Activated naive CD8-positive, alpha-beta T cell treated with anti-CD3 and anti-CD28 coated beads, Interleukin-2, amount 50 U/mL, for 16 hours (primary cell): ENCODE data around the gene UNC13B.
"Not testable (repeated sequence)": the region's sequence is repeated elsewhere in the genome, so short reads cannot be mapped to it uniquely, and the experiment has no call there.

Experiments used
- DNase-seq: peaks from one replicate; pipeline ENCODE4 v3.0.0-alpha.2; 2020; ENCODE audit warnings: low read depth, low spot score

The UNC13B gene

GRCh38 chr9:35163413-35163812 lies 1.6 kb downstream of the UNC13B start:
- DNase-seq = no peak

- DNase-seq = no peak
These were observed 2.9 kb downstream of the UNC13B start for GRCh38 chr9:35164711-35165110.

- DNase-seq = not testable (repeated sequence)
These were observed 5.6 kb downstream of the UNC13B start for GRCh38 chr9:35167429-35167828.

- no peak for DNase-seq
These were observed 7.2 kb downstream of the UNC13B start for GRCh38 chr9:35168963-35169362.

GRCh38 chr9:35172878-35173277 lies 11.1 kb downstream of the UNC13B start:
- no peak for DNase-seq

- no peak for DNase-seq
These were observed 15.7 kb downstream of the UNC13B start for GRCh38 chr9:35177520-35177919.

GRCh38 chr9:35179347-35180280 lies 17.8 kb downstream of the UNC13B start:
- no peak for DNase-seq

GRCh38 chr9:35180801-35181200 lies 19.0 kb downstream of the UNC13B start:
- DNase-seq = no peak

- DNase-seq = not testable (repeated sequence)
These were observed 20.6 kb downstream of the UNC13B start for GRCh38 chr9:35182401-35182800.

- not testable (repeated sequence) for DNase-seq
These were observed 21.4 kb downstream of the UNC13B start for GRCh38 chr9:35182996-35183754.

GRCh38 chr9:35183755-35184480 lies 22.1 kb downstream of the UNC13B start:
- not testable (repeated sequence) for DNase-seq

- DNase-seq = no peak
These were observed 24.7 kb downstream of the UNC13B start for GRCh38 chr9:35186524-35186923.

GRCh38 chr9:35190203-35190602 lies 28.4 kb downstream of the UNC13B start:
- no peak for DNase-seq

GRCh38 chr9:35191105-35191504 lies 29.3 kb downstream of the UNC13B start:
- DNase-seq = no peak

GRCh38 chr9:35193762-35194161 lies 32.0 kb downstream of the UNC13B start:
- DNase-seq = no peak

- DNase-seq = no peak
These were observed 33.9 kb downstream of the UNC13B start for GRCh38 chr9:35195683-35196082.

GRCh38 chr9:35198191-35198590 lies 36.4 kb downstream of the UNC13B start:
- DNase-seq = no peak

GRCh38 chr9:35203528-35203927 lies 41.7 kb downstream of the UNC13B start:
- DNase-seq = no peak

GRCh38 chr9:35205340-35205739 lies 43.5 kb downstream of the UNC13B start:
- DNase-seq = no peak

- DNase-seq = no peak
These were observed 50.0 kb downstream of the UNC13B start for GRCh38 chr9:35211854-35212253.

- no peak for DNase-seq
These were observed 59.0 kb downstream of the UNC13B start for GRCh38 chr9:35220659-35221338.
